Omental fat pad (tissue), 4 donors: ENCODE results near the gene PRDM16. TPM values are rescaled to one million over a fixed set of nuclear protein-coding genes. Genes with fewer than 3 reads are reported as not detected.

Experiments used
- ATAC-seq: fragments of 150-250 bp; one replicate; pipeline ENCODE4 v1.9.1; 2016; ENCODE audit warnings: mild to moderate bottlenecking, moderate library complexity; ENCODE audit not compliant: low FRiP score
- DNase-seq: peaks from one replicate; pipeline ENCODE4 v3.0.0-alpha.2; 2019; ENCODE audit warnings: low spot score
- total RNA-seq, 4 donors: library from RNA; depleted of rRNA; stranded (reverse); fragments of >200 nt; gene quantifications; one replicate each; pipeline ENCODE4 v1.1.0, GENCODE V29; 2016
- TF ChIP-seq, protein P1 (sequence below), 3 donors: fragments of 450-650 bp; IDR thresholded peaks; one replicate each; pipeline ENCODE4 v1.5.1; 2016 to 2017; ENCODE audit warnings: antibody characterized with exemption in 3 of 3, mild to moderate bottlenecking in 3 of 3, moderate library complexity in 2 of 3

The PRDM16 gene
- total RNA-seq, 4 donors from 2014 or later: 0.19 to 3.8 (median 1.8) TPM

- no peak for ATAC-seq
- DNase-seq: no peak
- TF ChIP-seq, protein P1, sequence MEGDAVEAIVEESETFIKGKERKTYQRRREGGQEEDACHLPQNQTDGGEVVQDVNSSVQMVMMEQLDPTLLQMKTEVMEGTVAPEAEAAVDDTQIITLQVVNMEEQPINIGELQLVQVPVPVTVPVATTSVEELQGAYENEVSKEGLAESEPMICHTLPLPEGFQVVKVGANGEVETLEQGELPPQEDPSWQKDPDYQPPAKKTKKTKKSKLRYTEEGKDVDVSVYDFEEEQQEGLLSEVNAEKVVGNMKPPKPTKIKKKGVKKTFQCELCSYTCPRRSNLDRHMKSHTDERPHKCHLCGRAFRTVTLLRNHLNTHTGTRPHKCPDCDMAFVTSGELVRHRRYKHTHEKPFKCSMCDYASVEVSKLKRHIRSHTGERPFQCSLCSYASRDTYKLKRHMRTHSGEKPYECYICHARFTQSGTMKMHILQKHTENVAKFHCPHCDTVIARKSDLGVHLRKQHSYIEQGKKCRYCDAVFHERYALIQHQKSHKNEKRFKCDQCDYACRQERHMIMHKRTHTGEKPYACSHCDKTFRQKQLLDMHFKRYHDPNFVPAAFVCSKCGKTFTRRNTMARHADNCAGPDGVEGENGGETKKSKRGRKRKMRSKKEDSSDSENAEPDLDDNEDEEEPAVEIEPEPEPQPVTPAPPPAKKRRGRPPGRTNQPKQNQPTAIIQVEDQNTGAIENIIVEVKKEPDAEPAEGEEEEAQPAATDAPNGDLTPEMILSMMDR (IDR thresholded peaks at IDR 0.05): no peak
Measured at GRCh38 chr1:3359756-3360440, 290.9 kb downstream of the PRDM16 start.

GRCh38 chr1:3360646-3361257, 291.7 kb downstream of the PRDM16 start:
- ATAC-seq (no peak), DNase-seq (no peak)
- TF ChIP-seq, protein P1 (IDR thresholded peaks at IDR 0.05): no peak

DNA sequence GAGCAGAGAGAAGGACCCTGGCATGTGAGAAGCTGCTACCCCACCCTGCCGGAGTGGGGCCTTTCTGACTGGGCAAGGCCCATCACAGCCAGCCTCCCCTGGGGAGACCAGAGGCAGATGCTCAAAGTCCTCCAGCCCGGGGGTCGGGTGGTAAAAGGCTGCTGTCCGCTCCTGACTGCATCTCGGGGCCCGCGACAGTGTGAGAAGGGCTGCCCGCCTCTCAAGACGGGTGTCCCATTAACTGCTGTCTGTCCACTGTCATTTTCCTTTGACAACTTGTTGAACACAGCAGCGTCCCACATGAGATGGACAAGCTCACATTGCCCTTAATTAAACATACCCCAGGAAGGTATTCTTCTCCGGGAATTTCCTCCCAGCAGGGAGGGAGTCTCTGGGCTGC, 294.0 kb downstream of the PRDM16 start:
- TF ChIP-seq, protein P1 (IDR thresholded peaks at IDR 0.05): no peak
- ATAC-seq: no peak
- no peak for DNase-seq

GRCh38 chr1:3363756-3364155, 294.8 kb downstream of the PRDM16 start:
- TF ChIP-seq, protein P1 (IDR thresholded peaks at IDR 0.05): no peak
- DNase-seq: no peak
- ATAC-seq: no peak

GRCh38 chr1:3364551-3364950, 295.5 kb downstream of the PRDM16 start:
- ATAC-seq: no peak
- no peak for DNase-seq
- TF ChIP-seq, protein P1 (IDR thresholded peaks at IDR 0.05): no peak

DNA sequence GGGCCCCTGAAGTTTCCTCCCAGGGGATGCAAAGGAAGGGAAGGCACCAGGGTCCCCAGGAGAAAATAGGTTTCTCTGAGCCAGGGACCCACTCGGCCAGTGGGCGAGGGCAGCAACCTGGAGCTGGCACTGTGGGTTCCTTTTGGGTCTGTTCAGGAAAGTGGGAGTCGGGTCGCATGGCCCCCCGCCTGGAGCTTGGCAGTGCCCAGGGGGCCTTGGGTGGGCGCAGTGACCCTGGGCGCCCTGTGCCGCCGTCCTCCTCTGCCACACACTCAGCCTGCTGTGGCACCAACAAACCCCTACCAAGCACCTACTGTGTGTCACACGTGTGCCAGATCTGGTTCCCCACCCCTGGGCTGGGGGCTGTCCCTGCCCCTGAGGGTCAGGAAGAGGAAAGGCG, 296.0 kb downstream of the PRDM16 start:
- TF ChIP-seq, protein P1 (IDR thresholded peaks at IDR 0.05): no peak
- no peak for ATAC-seq

More for the DNA sequence above, 296.0 kb downstream of the PRDM16 start:
- DNase-seq: no peak
